Stimulated activated naive CD8-positive, alpha-beta T cell treated with anti-CD3 and anti-CD28 coated beads, Interleukin-15, amount 100 ng/mL, for 72 hours (primary cell): ENCODE data around the gene PRSS35.
"Not testable (repeated sequence)": the region's sequence is repeated elsewhere in the genome, so short reads cannot be mapped to it uniquely, and the experiment has no call there.

Experiments used
- ATAC-seq: fragments of 150-1000 bp; cut with Tn5 transposase; 2 replicates; pipeline ENCODE4 v1.10.0; 2021; ENCODE audit warnings: mild to moderate bottlenecking, moderate library complexity
- DNase-seq, 2 donors: peaks; one replicate each; pipeline ENCODE4 v3.0.0; 2021 to 2022
- H3K27ac Mint-ChIP-seq, 2 donors: one replicate each; pipeline ENCODE4 v1.8.0; 2022; ENCODE audit warnings: mild to moderate bottlenecking in 2 of 2, mixed read lengths in 2 of 2, moderate library complexity in 2 of 2
- H3K27me3 Mint-ChIP-seq: one replicate; pipeline ENCODE4 v1.8.0; 2022; ENCODE audit warnings: mixed read lengths
- H3K4me1 Mint-ChIP-seq: one replicate; pipeline ENCODE4 v1.8.0; 2022; ENCODE audit warnings: mild to moderate bottlenecking, mixed read lengths
- H3K4me3 Mint-ChIP-seq, 2 donors: one replicate each; pipeline ENCODE4 v1.8.0; 2022; ENCODE audit warnings: mild to moderate bottlenecking in 2 of 2, mixed read lengths in 2 of 2, moderate library complexity in 1 of 2
- H3K9me3 Mint-ChIP-seq, 2 donors: one replicate each; pipeline ENCODE4 v1.8.0; 2022; ENCODE audit warnings: mixed read lengths in 2 of 2

PRSS35 gene

DNA sequence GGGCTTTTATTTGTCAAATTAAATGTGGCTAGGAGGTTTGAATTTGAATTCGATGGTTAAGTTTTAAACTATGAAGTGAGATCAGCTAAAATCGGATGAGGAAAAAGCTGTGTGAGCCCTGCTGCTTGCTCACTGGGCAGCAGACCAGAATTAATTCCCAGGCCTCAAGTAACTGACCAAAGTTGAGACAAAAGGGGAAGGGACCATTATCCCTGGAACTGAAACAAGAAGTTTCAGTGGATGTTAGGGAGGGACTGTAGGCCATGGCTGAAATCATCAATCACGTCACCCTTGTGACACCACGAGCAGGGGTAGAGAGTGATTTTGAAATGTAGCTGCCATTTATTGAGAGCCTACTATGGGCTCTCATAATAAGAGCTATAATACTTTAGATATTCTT lies 7.0 kb upstream of the PRSS35 start:
- Mint-ChIP-seq H3K4me1 (no peaks in the 10 kb centered on the region), H3K9me3 (peaks cover 14 to 15% of the 10 kb centered on the region in 2 donors), H3K27me3 (peaks cover 16% of the 10 kb centered on the region), H3K27ac (no peak overlapping the region), H3K4me3 (no peak overlapping the region)
- ATAC-seq: no peak
- no peak for DNase-seq

DNA sequence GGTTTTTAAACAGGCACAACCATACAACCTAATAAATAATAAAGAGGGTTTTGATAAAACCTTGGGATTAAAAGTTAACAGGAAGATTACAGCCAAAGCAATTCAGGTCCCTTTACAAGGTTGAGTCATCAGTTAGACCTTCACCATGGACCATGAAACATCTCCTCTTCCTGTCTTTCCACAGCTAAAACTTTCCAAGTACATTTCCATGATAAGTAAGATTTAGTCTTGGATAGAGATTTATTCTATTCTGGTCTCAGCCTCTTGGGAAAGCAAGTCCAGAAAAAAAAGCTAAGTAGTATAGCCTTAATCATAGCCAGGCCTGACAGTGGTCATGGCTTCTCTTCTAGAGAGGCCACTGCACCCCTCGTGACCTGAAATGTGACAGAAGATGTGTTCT lies 2.9 kb upstream of the PRSS35 start:
- DNase-seq (no peak), ATAC-seq (no peak)
- Mint-ChIP-seq H3K9me3 (no peaks in the 10 kb centered on the region), H3K27me3 (peaks cover 48% of the 10 kb centered on the region), H3K4me3 (no peak overlapping the region), H3K27ac (no peak overlapping the region), H3K4me1 (peaks cover 12% of the 10 kb centered on the region)

DNA sequence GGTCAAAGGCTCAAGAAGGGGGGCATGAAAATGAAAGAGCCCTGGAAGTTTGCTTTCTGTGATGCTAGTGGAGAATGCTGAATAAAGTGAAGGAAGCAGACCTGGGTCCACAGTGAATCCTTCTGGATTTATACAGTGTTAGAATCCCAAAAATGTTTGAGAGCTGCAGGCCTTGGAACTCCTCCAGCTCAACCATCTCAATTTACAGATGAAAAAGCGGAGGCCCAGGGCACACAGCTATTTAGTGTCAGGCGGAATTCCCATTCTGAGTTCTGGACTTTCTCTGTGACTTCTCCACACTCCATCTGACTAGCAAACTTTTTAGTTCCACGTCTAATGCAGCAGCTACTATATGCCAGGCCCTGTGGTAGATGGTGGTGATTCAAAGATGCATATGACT lies 1.5 kb upstream of the PRSS35 start:
- H3K4me3 Mint-ChIP-seq: no peak overlapping the region
- DNase-seq (no peak), ATAC-seq (no peak)
- peaks cover 12% of the 10 kb centered on the region for H3K4me1 Mint-ChIP-seq
- peaks cover 61% of the 10 kb centered on the region for H3K27me3 Mint-ChIP-seq
- H3K27ac Mint-ChIP-seq: no peak overlapping the region
- no peaks in the 10 kb centered on the region for H3K9me3 Mint-ChIP-seq

DNA sequence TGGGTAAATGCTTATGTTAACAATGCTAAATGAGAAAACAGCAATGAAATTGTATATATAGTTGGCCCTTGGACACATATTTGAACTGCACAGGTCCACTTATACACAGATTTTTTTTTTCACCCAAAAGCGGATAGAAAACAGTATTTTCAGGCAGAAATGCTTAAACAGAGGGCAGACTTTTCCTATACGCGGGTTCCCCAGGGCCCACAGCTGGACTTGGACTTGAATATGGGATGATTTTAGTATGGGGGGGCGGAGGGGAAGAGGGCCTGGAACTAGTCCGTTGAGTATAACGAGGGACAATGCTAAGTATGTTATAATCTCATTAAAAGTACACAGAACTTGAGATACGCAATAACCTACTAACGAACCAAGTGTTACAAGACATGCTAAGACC lies 1.1 kb upstream of the PRSS35 start:
- no peaks in the 10 kb centered on the region for H3K9me3 Mint-ChIP-seq
- no peak overlapping the region for H3K27ac Mint-ChIP-seq
- peaks cover 66% of the 10 kb centered on the region for H3K27me3 Mint-ChIP-seq
- ATAC-seq (no peak), DNase-seq (no peak)
- peaks cover 12% of the 10 kb centered on the region for H3K4me1 Mint-ChIP-seq
- H3K4me3 Mint-ChIP-seq: no peak overlapping the region

DNA sequence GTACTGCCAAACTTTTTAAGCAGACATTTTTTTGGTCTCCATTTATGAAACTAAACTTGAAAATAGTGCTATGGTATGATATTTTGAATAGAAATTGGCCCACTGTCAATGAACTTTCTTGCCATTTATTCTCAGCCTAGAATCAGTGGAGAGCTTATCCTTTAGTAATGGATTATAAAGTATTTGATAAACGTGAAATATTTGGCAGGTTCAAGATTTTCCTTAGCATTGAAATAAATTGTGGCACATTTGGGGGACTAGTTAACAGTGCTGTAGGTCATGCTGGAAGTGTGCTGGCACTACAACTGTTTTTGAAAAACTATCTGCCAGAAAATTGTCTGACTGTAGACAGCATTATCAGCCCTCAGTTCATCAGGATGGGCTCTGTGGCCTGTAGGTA lies 2.1 kb downstream of the PRSS35 start:
- H3K27ac Mint-ChIP-seq: no peak overlapping the region
- peaks cover 12% of the 10 kb centered on the region for H3K4me1 Mint-ChIP-seq
- H3K27me3 Mint-ChIP-seq: peaks cover 67% of the 10 kb centered on the region
- DNase-seq: no peak
- ATAC-seq: no peak
- H3K9me3 Mint-ChIP-seq: no peaks in the 10 kb centered on the region
- no peak overlapping the region for H3K4me3 Mint-ChIP-seq

DNA sequence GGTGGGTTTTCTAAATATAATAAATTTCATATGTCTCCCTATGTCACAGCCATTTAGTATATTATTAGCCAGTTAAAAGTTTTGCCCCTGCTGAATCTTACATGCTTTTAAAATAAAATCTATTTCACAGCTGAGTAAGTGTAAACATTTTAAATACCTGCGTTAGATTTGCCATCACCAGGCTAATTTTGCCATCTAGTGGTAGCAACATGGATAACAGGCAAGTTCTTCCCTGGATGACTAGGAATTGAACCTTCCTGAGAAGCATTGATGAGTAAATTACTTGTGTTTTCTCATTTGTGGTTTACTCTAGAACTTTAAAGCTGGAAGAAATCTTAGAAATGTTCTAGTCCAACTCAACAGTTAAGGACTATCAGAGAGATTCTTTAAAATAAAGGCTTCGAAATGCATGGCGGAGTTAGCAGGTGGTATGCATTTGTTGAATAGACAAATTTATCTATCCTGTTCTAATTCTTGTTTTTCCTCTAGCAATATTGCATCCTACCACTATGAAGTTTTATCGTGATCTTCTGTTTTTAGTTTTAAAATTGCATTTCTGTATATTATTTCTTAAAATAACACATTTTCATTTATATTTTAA lies 2.6 kb downstream of the PRSS35 start:
- H3K4me3 Mint-ChIP-seq: no peak overlapping the region
- DNase-seq: peak in 1 of 2 donors; percentile 4
- H3K27me3 Mint-ChIP-seq: peaks cover 67% of the 10 kb centered on the region

DNA sequence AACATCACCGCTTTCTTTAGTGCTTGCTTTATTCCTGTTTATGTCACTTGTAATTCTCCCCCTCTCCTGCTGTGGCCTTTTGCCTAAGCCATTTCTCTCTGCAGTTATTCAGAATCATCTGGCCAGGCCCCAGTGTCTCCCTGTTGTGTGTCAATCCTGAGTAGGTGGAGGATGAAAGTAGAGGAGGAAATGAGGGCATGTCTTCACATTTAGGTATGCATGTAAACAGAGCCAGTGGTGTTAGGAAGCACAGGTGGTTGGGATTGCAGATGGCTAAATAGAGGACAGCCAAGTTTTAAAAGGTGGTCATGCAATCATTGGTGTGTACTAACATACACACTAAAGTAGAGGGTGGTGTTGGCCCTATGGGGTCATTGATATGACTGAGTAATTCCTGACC lies 5.2 kb downstream of the PRSS35 start:
- Mint-ChIP-seq H3K27me3 (peaks cover 54% of the 10 kb centered on the region), H3K27ac (no peak overlapping the region), H3K4me3 (no peak overlapping the region), H3K9me3 (no peaks in the 10 kb centered on the region), H3K4me1 (peaks cover 3% of the 10 kb centered on the region)
- DNase-seq: no peak
- no peak for ATAC-seq

More for the DNA sequence above, 2.6 kb downstream of the PRSS35 start:
- H3K4me1 Mint-ChIP-seq: peaks cover 12% of the 10 kb centered on the region
- H3K27ac Mint-ChIP-seq: no peak overlapping the region
- ATAC-seq: no peak
- no peaks in the 10 kb centered on the region for H3K9me3 Mint-ChIP-seq

DNA sequence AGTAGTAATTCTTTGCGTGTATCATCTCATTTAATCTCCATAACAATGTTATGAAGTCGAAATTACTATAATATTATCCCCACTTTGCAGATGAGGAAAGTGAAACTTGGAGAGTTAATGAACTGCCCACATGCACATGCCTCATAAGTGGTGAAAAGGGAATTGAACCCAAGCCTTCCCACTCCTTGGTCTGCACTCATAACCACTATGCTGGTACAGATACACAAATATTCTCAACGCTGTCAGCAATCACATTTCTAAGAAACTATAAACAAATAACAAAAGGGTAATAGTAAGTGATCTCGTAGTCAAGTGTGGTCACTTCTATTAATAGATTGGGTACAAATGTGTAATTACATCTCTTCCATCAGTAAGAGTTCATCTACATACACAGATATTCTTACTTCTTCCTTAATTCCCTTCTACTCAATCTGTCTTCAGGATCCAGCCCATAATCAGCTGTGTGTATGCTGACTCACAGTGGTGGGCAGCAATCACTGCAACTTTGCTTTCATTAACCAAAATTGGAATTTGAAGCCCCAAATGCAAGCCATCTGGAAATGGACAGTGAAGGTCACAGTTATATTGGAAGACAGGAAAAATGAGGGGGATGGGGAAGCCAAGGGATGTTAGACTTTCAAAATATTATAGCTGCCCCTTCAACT lies 6.6 kb downstream of the PRSS35 start:
- DNase-seq: no peak
- Mint-ChIP-seq H3K27ac (no peak overlapping the region), H3K9me3 (no peaks in the 10 kb centered on the region), H3K27me3 (peaks cover 54% of the 10 kb centered on the region), H3K4me1 (no peaks in the 10 kb centered on the region), H3K4me3 (no peak overlapping the region)
- ATAC-seq: no peak

DNA sequence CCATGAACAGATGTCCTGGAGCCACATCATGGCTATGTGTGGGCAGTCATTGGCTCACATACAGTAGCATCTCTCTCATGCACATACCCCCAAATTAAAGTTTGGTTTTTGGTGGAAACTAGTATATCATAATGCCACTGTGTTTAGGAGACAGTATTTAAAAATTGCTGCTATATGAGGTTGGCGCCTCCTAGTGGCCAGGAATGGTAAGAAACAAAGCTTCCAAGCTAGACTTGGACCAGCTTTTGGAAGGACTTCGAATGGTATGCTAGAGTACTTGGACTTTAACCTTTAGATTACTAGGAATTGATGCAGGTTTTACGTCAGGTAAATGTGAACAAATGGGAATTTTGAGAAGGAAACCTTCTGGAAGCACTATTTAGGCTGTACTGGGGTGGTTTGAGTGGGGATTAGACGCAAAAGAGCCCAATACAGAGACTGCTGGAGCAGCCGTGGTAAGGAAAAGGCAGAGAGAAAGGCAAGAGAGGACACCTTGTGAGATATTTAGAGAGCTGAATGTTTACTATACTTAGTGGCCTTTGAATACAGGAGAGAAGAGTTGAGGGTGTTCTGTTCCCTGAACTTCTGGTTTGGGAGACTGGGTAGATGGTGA lies 23.8 kb downstream of the PRSS35 start:
- peak; percentile 43 for ATAC-seq
- no peaks in the 10 kb centered on the region for H3K9me3 Mint-ChIP-seq
- H3K27ac Mint-ChIP-seq: no peak overlapping the region
- peak; percentile 30 to 38 for DNase-seq
- peaks cover 23% of the 10 kb centered on the region for H3K27me3 Mint-ChIP-seq
- H3K4me3 Mint-ChIP-seq: no peak overlapping the region
- H3K4me1 Mint-ChIP-seq: no peaks in the 10 kb centered on the region

DNA sequence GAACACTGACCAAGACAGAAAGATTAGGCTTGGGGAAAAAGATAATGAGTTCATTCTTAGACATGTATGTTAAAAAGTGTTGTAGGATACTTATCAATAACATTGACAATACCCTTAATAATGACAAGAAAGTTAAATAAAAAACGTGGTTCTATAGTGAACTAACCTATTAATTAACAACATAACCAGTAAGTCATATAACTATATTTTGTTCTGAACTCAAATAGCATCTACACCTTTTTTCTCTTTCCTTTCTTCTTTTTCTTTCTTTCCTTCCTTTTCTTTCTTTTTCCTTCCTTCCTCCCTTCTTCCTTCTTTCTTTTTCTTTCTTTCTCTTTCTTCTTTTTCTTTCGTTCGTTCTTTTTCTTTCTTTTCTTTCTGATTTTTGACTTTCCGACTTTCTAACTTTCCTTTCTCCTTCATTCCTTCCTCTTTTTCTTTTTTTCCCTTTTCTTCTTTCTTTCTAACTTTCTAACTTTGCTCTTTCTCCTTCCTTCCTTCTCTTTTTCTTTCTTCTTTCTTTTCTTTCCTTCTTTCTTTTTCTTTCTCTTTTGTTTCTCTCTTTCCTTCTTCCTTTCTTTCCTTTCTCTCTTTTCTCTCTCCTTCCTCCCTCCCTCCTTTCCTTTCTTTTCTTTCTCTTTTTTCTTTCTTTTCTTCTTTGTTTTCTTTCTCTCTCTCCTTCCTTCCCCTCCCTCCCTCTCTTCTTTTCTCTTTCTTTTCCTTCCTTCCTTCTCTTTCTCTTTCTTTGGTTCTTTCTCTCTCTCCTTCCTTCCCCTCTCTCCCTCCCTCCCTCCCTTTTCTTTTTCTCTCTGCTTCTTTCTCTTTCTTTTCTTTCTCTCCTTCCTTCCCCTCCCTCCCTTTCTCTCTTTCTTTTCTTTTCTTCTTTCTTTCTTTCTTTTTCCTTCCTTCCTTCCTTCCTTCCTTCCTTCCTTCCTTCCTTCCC lies 24.6 kb downstream of the PRSS35 start:
- DNase-seq (no peak), ATAC-seq (no peak)
- Mint-ChIP-seq H3K27ac (no peak overlapping the region), H3K9me3 (no peaks in the 10 kb centered on the region), H3K4me3 (no peak overlapping the region), H3K27me3 (peaks cover 23% of the 10 kb centered on the region), H3K4me1 (no peaks in the 10 kb centered on the region)

DNA sequence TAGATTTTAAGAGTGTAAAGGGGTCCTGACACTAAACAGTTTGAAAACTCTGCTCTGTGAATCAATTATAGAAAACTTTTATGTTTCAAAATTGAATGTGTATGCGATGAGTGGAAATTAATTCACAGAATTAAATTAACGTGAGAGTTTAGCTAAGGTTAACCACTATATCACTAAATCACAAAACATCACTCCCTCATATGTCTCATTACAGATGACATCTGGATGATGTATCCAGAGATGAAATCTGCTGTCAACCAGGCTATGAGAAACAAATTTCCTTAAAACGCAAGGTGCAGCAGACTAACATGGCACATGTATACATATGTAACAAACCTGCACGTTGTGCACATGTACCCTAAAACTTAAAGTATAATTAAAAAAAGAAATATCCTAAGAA lies 27.3 kb downstream of the PRSS35 start:
- DNase-seq: no peak
- Mint-ChIP-seq H3K9me3 (no peaks in the 10 kb centered on the region), H3K4me1 (no peaks in the 10 kb centered on the region), H3K27ac (no peak overlapping the region), H3K4me3 (no peak overlapping the region), H3K27me3 (peaks cover 24% of the 10 kb centered on the region)
- ATAC-seq: no peak

DNA sequence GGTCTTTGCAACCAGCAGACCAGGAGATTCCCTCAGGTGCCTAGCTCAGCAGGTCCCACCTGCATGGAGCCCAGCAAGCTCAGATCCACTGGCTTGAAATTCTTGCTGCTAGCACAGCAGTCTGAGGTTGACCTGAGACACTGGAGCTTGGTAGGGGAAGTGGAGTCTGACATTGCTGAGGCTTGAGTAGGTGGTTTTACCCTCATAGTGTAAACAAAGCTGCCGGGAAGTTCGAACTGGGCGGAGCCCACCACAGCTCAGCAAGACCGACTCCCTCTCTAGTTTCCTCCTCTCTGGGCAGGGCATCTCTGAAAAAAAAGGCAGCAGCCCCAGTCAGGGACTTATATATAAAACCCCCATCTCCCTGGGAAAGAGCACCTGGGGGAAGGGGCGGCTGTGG lies 34.3 kb downstream of the PRSS35 start:
- no peak overlapping the region for H3K27ac Mint-ChIP-seq
- H3K4me1 Mint-ChIP-seq: no peaks in the 10 kb centered on the region
- H3K27me3 Mint-ChIP-seq: peaks cover 42% of the 10 kb centered on the region
- H3K4me3 Mint-ChIP-seq: no peak overlapping the region
- H3K9me3 Mint-ChIP-seq: peaks cover 18 to 26% of the 10 kb centered on the region in 2 donors
- DNase-seq: no peak
- ATAC-seq: no peak

DNA sequence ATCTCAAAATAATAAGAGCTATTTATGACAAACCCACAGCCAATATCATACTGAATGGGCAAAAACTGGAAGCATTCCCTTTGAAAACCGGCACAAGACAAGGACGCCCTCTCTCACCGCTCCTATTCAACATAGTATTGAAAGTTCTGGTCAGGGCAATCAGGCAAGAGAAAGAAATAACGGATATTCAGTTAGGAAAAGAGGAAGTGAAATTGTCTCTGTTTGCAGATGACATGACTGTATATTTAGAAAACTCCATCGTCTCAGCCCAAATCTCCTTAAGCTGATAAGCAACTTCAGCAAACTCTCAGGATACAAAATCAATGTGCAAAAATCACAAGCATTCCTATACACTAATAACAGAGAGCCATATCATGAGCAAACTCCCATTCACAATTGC lies 38.1 kb downstream of the PRSS35 start:
- DNase-seq, ATAC-seq, H3K4me1 Mint-ChIP-seq, H3K27ac Mint-ChIP-seq, H3K4me3 Mint-ChIP-seq: not testable (repeated sequence)
- H3K27me3 Mint-ChIP-seq: peaks cover 29% of the 10 kb centered on the region
- peaks cover 18 to 26% of the 10 kb centered on the region in 2 donors for H3K9me3 Mint-ChIP-seq

DNA sequence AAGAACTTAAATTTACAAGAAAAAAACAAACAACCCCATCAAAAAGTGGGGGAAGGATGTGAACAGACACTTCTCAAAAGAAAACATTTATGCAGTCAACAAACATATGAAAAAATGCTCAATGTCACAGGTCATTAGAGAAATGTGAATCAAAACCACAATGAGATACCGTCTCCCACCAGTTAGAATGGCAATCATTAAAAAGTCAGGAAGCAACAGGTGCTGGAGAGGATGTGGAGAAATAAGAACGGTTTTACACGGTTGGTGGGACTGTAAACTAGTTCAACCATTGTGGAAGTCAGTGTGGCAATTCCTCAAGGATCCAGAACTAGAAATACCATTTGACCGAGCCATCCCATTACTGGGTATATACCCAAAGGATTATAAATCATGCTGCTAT lies 39.4 kb downstream of the PRSS35 start:
- not testable (repeated sequence) for DNase-seq, ATAC-seq, H3K4me1 Mint-ChIP-seq, H3K27ac Mint-ChIP-seq, H3K4me3 Mint-ChIP-seq
- peaks cover 29% of the 10 kb centered on the region for H3K27me3 Mint-ChIP-seq
- peaks cover 18 to 26% of the 10 kb centered on the region in 2 donors for H3K9me3 Mint-ChIP-seq

DNA sequence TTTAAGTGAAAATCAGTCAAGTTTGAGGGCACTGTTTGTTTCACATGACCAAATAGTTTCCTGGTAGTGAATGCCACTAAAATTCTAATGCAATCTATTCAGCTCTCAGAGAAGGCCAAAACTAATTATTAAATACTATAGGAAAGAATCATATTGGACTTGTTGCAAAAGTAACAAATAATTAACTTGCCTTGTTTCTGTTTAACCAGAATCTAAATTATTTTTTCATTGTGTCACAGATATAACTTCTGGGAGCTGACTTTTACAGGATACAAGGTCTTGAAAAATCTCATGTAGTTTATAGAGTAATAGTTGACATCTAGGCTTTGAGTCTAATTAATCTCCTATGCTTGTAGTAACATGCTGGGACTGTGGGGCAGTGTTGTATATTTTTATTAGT lies 44.5 kb downstream of the PRSS35 start:
- H3K27ac Mint-ChIP-seq: no peak overlapping the region
- DNase-seq (no peak), ATAC-seq (no peak)
- no peaks in the 10 kb centered on the region for H3K4me1 Mint-ChIP-seq
- peaks cover 0 to 7% of the 10 kb centered on the region in 2 donors for H3K9me3 Mint-ChIP-seq
- H3K4me3 Mint-ChIP-seq: no peak overlapping the region
- no peaks in the 10 kb centered on the region for H3K27me3 Mint-ChIP-seq
